CD14-positive monocyte (primary cell): Measurements from ENCODE around the gene RPL10. TPM values are rescaled to one million over a fixed set of nuclear protein-coding genes. Genes with fewer than 3 reads are reported as not detected.
A peak's percentile ranks its signal among the peaks of the same experiment; 100 is the strongest.

Experiments
- DNase-seq, 3 donors: peaks; one replicate each; pipeline ENCODE4 v3.0.0-alpha.2; 2011 to 2022
- H2AFZ ChIP-seq: 2 replicates; pipeline ENCODE4 v1.6.0; 2012; ENCODE audit warnings: mild to moderate bottlenecking, low read depth, low read length, inconsistent platforms; ENCODE audit not compliant: insufficient read depth, poor library complexity, severe bottlenecking
- H3K27ac ChIP-seq, 2 donors: 1 replicate in 1 of 2; 2 replicates in 1 of 2; pipeline ENCODE4 v1.5.1; 2012 to 2013; ENCODE audit warnings: low read length in 2 of 2, control low read depth in 1 of 2, inconsistent platforms in 1 of 2, low read depth in 1 of 2, mild to moderate bottlenecking in 1 of 2
- H3K27me3 ChIP-seq, 2 donors: one replicate each; pipeline versions ENCODE4 v1.6.0 to v1.6.1; 2011 to 2013; ENCODE audit warnings: low read length in 2 of 2; ENCODE audit not compliant: control insufficient read depth in 2 of 2, insufficient read depth in 2 of 2
- H3K36me3 ChIP-seq, 2 donors: replicated peaks in 1 of 2; 1 replicate in 1 of 2; 2 replicates in 1 of 2; pipeline versions ENCODE4 v1.5.1 to v1.6.1; 2012 to 2013; ENCODE audit warnings: low read length in 2 of 2, control low read depth in 1 of 2, inconsistent platforms in 1 of 2, mild to moderate bottlenecking in 1 of 2; ENCODE audit not compliant: insufficient read depth in 2 of 2, control insufficient read depth in 1 of 2
- H3K4me1 ChIP-seq, 2 donors: 1 replicate in 1 of 2; 2 replicates in 1 of 2; pipeline versions ENCODE4 v1.5.1 to v1.6.1; 2012 to 2013; ENCODE audit warnings: low read length in 2 of 2, control low read depth in 1 of 2, inconsistent platforms in 1 of 2, mild to moderate bottlenecking in 1 of 2, moderate library complexity in 1 of 2; ENCODE audit not compliant: insufficient read depth in 2 of 2, control insufficient read depth in 1 of 2
- H3K4me2 ChIP-seq: replicated peaks from 2 replicates; pipeline ENCODE3; 2012; ENCODE audit warnings: low read length, moderate library complexity, mild to moderate bottlenecking; ENCODE audit not compliant: poor library complexity, severe bottlenecking; ENCODE audit errors: extremely low read depth
- H3K4me3 ChIP-seq, 3 experiments: fragments of 200-600 bp in 1 of 3; sonication (generic) in 1 of 3; replicated peaks in 1 of 3; 1 replicate in 2 of 3; 2 replicates in 1 of 3; pipeline ENCODE4 v1.5.1; 2011 to 2013; ENCODE audit warnings: low read length in 3 of 3, mild to moderate bottlenecking in 3 of 3, control low read depth in 2 of 3, low read depth in 2 of 3, inconsistent platforms in 1 of 3, moderate library complexity in 1 of 3
- H3K79me2 ChIP-seq: 2 replicates; pipeline ENCODE4 v1.6.0; 2012; ENCODE audit warnings: mild to moderate bottlenecking, control low read depth, inconsistent platforms, low read length, moderate library complexity; ENCODE audit not compliant: insufficient read depth
- H3K9ac ChIP-seq: 2 replicates; pipeline ENCODE4 v1.6.0; 2017; ENCODE audit warnings: low read length, mild to moderate bottlenecking; ENCODE audit not compliant: insufficient read depth, poor library complexity, severe bottlenecking
- H3K9me3 ChIP-seq, 2 donors: replicated peaks in 1 of 2; 1 replicate in 1 of 2; 2 replicates in 1 of 2; pipeline versions ENCODE4 v1.5.1 to v1.6.1; 2012 to 2013; ENCODE audit warnings: low read length in 2 of 2, control low read depth in 1 of 2; ENCODE audit not compliant: control insufficient read depth in 1 of 2, insufficient read depth in 1 of 2
- H4K20me1 ChIP-seq: 2 replicates; pipeline ENCODE4 v1.6.0; 2012; ENCODE audit warnings: mild to moderate bottlenecking, low read length, control low read depth, moderate library complexity; ENCODE audit not compliant: insufficient read depth
- H3K27ac Mint-ChIP-seq, 7 donors: one replicate each; pipeline ENCODE4 v1.8.0; 2020; ENCODE audit warnings: mild to moderate bottlenecking in 7 of 7, mixed read lengths in 7 of 7, moderate library complexity in 6 of 7, inconsistent platforms in 2 of 7
- H3K27me3 Mint-ChIP-seq, 3 donors: one replicate each; pipeline ENCODE4 v1.8.0; 2021 to 2022; ENCODE audit warnings: low read depth in 3 of 3, mild to moderate bottlenecking in 3 of 3, mixed read lengths in 3 of 3, moderate library complexity in 3 of 3, inconsistent platforms in 1 of 3
- H3K36me3 Mint-ChIP-seq, 2 donors: one replicate each; pipeline ENCODE4 v1.8.0; 2020; ENCODE audit warnings: mixed read lengths in 2 of 2, inconsistent platforms in 1 of 2, mild to moderate bottlenecking in 1 of 2
- H3K4me1 Mint-ChIP-seq: one replicate; pipeline ENCODE4 v1.8.0; 2020; ENCODE audit warnings: mild to moderate bottlenecking, mixed read lengths
- H3K4me3 Mint-ChIP-seq, 2 donors: one replicate each; pipeline ENCODE4 v1.8.0; 2020; ENCODE audit warnings: mild to moderate bottlenecking in 2 of 2, mixed read lengths in 2 of 2, moderate library complexity in 1 of 2
- H3K9me3 Mint-ChIP-seq, 7 donors: one replicate each; pipeline ENCODE4 v1.8.0; 2020 to 2022; ENCODE audit warnings: mixed read lengths in 7 of 7, mild to moderate bottlenecking in 6 of 7, moderate library complexity in 6 of 7, inconsistent platforms in 2 of 7
- CTCF ChIP-seq: fragments of 200-600 bp; IDR thresholded peaks from one replicate; pipeline ENCODE4 v1.8.0; 2022; ENCODE audit warnings: antibody characterized with exemption, mild to moderate bottlenecking
- WGBS: methylation state at CpG from one replicate; pipeline ENCODE4 v1.1.5; 2013; ENCODE audit warnings: missing lambda C conversion rate; ENCODE audit not compliant: insufficient coverage; 5-methylcytosine and 5-hydroxymethylcytosine counted together
- intact Hi-C, 2 donors: fragments of 100-400 bp; cut with micrococcal nuclease; formaldehyde crosslinking; loops; one replicate each; pipeline versions ENCODE4 v1.15.0 to v1.15.1; 2023
- polyA plus RNA-seq, 3 donors: library from polyadenylated mRNA; depleted of rRNA in 1 of 3; unstranded in 2 of 3; stranded (reverse) in 1 of 3; fragments of 300-500 nt in 2 of 3; fragments of >200 nt in 1 of 3; fragmentation: Illumina TruSeq in 2 of 3; gene quantifications; 1 replicate in 2 of 3; 2 replicates in 1 of 3; pipeline ENCODE4 v1.2.3, GENCODE V29; 2012 to 2021

Gene RPL10
- polyA plus RNA-seq, 3 donors, result 1,536 to 5,639 (median 1,724) TPM

- H3K4me2 ChIP-seq, result peak overlapping the region; percentile 82
- peaks cover 9 to 18% of the 10 kb centered on the region in 2 donors for H3K36me3 Mint-ChIP-seq
Measured at GRCh38 chrX:154408659-154409221, 10.6 kb downstream of the RPL10 start.

More at GRCh38 chrX:154408659-154409221, 10.6 kb downstream of the RPL10 start:
- H3K9ac ChIP-seq, result peak overlapping the region; percentile 78
- peaks cover 13 to 14% of the 10 kb centered on the region in 2 donors for H3K36me3 ChIP-seq
- no peaks in the 10 kb centered on the region for H3K27me3 ChIP-seq
- H3K9me3 ChIP-seq, result no peaks in the 10 kb centered on the region
- peak in 1 of 3 donors; percentile 11 for DNase-seq
- Mint-ChIP-seq H3K27ac (peak overlapping the region; percentile 91 to 98 (median 97)), H3K27me3 (peaks cover 0 to 8% (median 6%) of the 10 kb centered on the region in 3 donors), H3K9me3 (peaks cover 0 to 12% (median 2%) of the 10 kb centered on the region in 7 donors), H3K4me1 (peaks cover 21% of the 10 kb centered on the region), H3K4me3 (peak overlapping the region; percentile 86 to 97)
- H3K27ac ChIP-seq, result peak overlapping the region; percentile 95
- peaks cover 39 to 42% of the 10 kb centered on the region in 2 donors for H3K4me1 ChIP-seq
- H3K79me2 ChIP-seq, result peaks cover 48% of the 10 kb centered on the region
- H2AFZ ChIP-seq, result peak overlapping the region; percentile 44
- TF ChIP-seq CTCF, result no peak
- H3K4me3 ChIP-seq, result peak overlapping the region; percentile 50 to 80 (median 73)
- H4K20me1 ChIP-seq, result peaks cover 16% of the 10 kb centered on the region
- intact Hi-C loops, result loop anchor here in 1 of 2 donors (5.0 kb wide), 1 partner anchor 109 kb away; the partner anchor contains the start of gene FAM3A
- WGBS, result no CpG with 5 or more reads among the region's 10 CpGs
